Panc1 (cell line): ENCODE data around the gene TMPRSS6.

Experiments
- POLR2AphosphoS5 ChIP-seq: IDR thresholded peaks from 2 replicates; pipeline ENCODE4 v1.6.1; 2012; ENCODE audit warnings: mild to moderate bottlenecking, low read depth, low read length, moderate library complexity
- TCF7L2 ChIP-seq: IDR thresholded peaks from 2 replicates; pipeline ENCODE4 v1.6.1; 2011; ENCODE audit warnings: mild to moderate bottlenecking, low read depth, low read length, inconsistent platforms
- TF ChIP-seq, protein P1 (sequence below): fragments of 450-650 bp; IDR thresholded peaks from 2 replicates; pipeline ENCODE4 v1.5.1; 2017; ENCODE audit warnings: mild to moderate bottlenecking

- TF ChIP-seq, protein P1, sequence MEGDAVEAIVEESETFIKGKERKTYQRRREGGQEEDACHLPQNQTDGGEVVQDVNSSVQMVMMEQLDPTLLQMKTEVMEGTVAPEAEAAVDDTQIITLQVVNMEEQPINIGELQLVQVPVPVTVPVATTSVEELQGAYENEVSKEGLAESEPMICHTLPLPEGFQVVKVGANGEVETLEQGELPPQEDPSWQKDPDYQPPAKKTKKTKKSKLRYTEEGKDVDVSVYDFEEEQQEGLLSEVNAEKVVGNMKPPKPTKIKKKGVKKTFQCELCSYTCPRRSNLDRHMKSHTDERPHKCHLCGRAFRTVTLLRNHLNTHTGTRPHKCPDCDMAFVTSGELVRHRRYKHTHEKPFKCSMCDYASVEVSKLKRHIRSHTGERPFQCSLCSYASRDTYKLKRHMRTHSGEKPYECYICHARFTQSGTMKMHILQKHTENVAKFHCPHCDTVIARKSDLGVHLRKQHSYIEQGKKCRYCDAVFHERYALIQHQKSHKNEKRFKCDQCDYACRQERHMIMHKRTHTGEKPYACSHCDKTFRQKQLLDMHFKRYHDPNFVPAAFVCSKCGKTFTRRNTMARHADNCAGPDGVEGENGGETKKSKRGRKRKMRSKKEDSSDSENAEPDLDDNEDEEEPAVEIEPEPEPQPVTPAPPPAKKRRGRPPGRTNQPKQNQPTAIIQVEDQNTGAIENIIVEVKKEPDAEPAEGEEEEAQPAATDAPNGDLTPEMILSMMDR: no peak
- TF ChIP-seq TCF7L2 (no peak), POLR2AphosphoS5 (no peak)
Measured at GRCh38 chr22:37032134-37032534, 77.4 kb downstream of the TMPRSS6 start.
